K562 (cell line): ENCODE data around the gene TSPAN13. TPM values are rescaled to one million over a fixed set of nuclear protein-coding genes. Genes with fewer than 3 reads are reported as not detected.
A peak's percentile ranks its signal among the peaks of the same experiment; 100 is the strongest.

Experiments
- ATF3 ChIP-seq, 2 experiments: fragments of 450-650 bp in 1 of 2; sonication (generic) in 1 of 2; formaldehyde crosslinking in 1 of 2; IDR thresholded peaks in 1 of 2; conservative IDR thresholded peaks in 1 of 2; 2 replicates each; pipeline versions ENCODE4 v1.6.1 to v1.8.1; 2016 to 2023; ENCODE audit warnings: mild to moderate bottlenecking in 2 of 2, moderate library complexity in 2 of 2, inconsistent platforms in 1 of 2, missing genetic modification reagents in 1 of 2
- JUND ChIP-seq, 2 experiments: IDR thresholded peaks; 2 replicates in 1 of 2; 3 replicates in 1 of 2; pipeline ENCODE4 v1.6.1; 2011; ENCODE audit warnings: borderline replicate concordance in 2 of 2, low read depth in 2 of 2, low read length in 2 of 2, improper control_type of control experiment in 1 of 2, missing biosample characterization in 1 of 2, missing genetic modification characterization in 1 of 2, missing genetic modification reagents in 1 of 2
- MAZ ChIP-seq, 2 experiments: fragments of 450-650 bp in 1 of 2; sonication (generic) in 1 of 2; formaldehyde crosslinking; IDR thresholded peaks in 1 of 2; conservative IDR thresholded peaks in 1 of 2; 2 replicates each; pipeline versions ENCODE4 v1.4.0 to v1.5.0; 2020; ENCODE audit warnings: mild to moderate bottlenecking in 1 of 2, missing genetic modification reagents in 1 of 2
- NCOA1 ChIP-seq: fragments of 450-650 bp; IDR thresholded peaks from 2 replicates; pipeline ENCODE4 v1.6.1; 2016; ENCODE audit warnings: low read depth
- NFXL1 ChIP-seq: fragments of 450-650 bp; formaldehyde crosslinking; IDR thresholded peaks from 2 replicates; pipeline ENCODE4 v1.4.0; 2021; ENCODE audit warnings: mild to moderate bottlenecking
- NUFIP1 ChIP-seq: fragments of 450-650 bp; IDR thresholded peaks from 2 replicates; pipeline ENCODE4 v1.6.1; 2018; ENCODE audit not compliant: partially characterized antibody
- POLR2H ChIP-seq: IDR thresholded peaks from 2 replicates; pipeline ENCODE4 v1.6.1; 2016; ENCODE audit warnings: missing genetic modification characterization, low read depth, mild to moderate bottlenecking, control low read depth, missing compliant biosample characterization, moderate library complexity
- SAFB ChIP-seq: fragments of 200-400 bp; formaldehyde crosslinking; IDR thresholded peaks from 2 replicates; pipeline ENCODE4 v1.6.1; 2017; ENCODE audit warnings: low read depth, low read length, borderline replicate concordance
- SMAD3 ChIP-seq: fragments of 450-650 bp; formaldehyde crosslinking; conservative IDR thresholded peaks from 2 replicates; pipeline ENCODE4 v1.4.0; 2020; ENCODE audit warnings: mild to moderate bottlenecking
- SMAD4 ChIP-seq: fragments of 250-450 bp; sonication (Bioruptor Pico); conservative IDR thresholded peaks from 2 replicates; pipeline ENCODE4 v1.8.0; 2021; ENCODE audit warnings: inconsistent platforms, mild to moderate bottlenecking, moderate library complexity
- SMARCA5 ChIP-seq: fragments of 450-650 bp; IDR thresholded peaks from 2 replicates; pipeline ENCODE4 v1.6.1; 2016
- SNIP1 ChIP-seq: fragments of 450-650 bp; IDR thresholded peaks from 2 replicates; pipeline ENCODE4 v1.7.1; 2017; ENCODE audit warnings: low read depth, mild to moderate bottlenecking
- ZKSCAN3 ChIP-seq: fragments of 250-450 bp; sonication (Bioruptor Pico); IDR thresholded peaks from 2 replicates; pipeline ENCODE4 v1.4.0; 2020
- ZNF124 ChIP-seq: sonication (generic); formaldehyde crosslinking; IDR thresholded peaks from 2 replicates; pipeline ENCODE4 v1.8.1; 2022; ENCODE audit warnings: missing genetic modification reagents
- ZNF239 ChIP-seq: fragments of 250-450 bp; sonication (Bioruptor Pico); IDR thresholded peaks from 2 replicates; pipeline ENCODE4 v1.4.0; 2020; ENCODE audit warnings: mild to moderate bottlenecking
- polyA plus RNA-seq, 8 experiments: library from polyadenylated mRNA; depleted of rRNA in 4 of 8; stranded (reverse) in 5 of 8; unstranded in 3 of 8; fragments of >200 nt; fragmentation: Nextera tagmentation in 2 of 8; fragmentation: Illumina TruSeq in 1 of 8; extraction: Ambion mirVana in 2 of 8; extraction: Trizol in 1 of 8; gene quantifications; 2 replicates each; pipeline versions ENCODE4 v1.2.1 to v1.2.3, GENCODE V29; 2011 to 2014; ENCODE audit warnings: inconsistent platforms in 1 of 8, missing spikeins in 1 of 8
- total RNA-seq, 7 experiments: library from RNA; depleted of rRNA in 6 of 7; stranded (reverse); fragments of >200 nt in 6 of 7; fragmentation: Illumina TruSeq in 2 of 7; extraction: Trizol in 2 of 7; gene quantifications; 2 replicates each; pipeline versions ENCODE4 v1.2.1 to v1.2.3, GENCODE V29; 2011 to 2021; ENCODE audit warnings: low replicate concordance in 1 of 7
- TF ChIP-seq, protein P1 (sequence below): sonication (generic); formaldehyde crosslinking; IDR thresholded peaks from 2 replicates; pipeline ENCODE4 v1.8.0; 2023; ENCODE audit warnings: mild to moderate bottlenecking, missing genetic modification reagents
- TF ChIP-seq, protein P2 (sequence below): sonication (generic); formaldehyde crosslinking; IDR thresholded peaks from 2 replicates; pipeline ENCODE4 v1.8.1; 2023; ENCODE audit warnings: mild to moderate bottlenecking, missing genetic modification reagents

Gene TSPAN13
- total and polyA plus RNA-seq, 9 of the 15 experiments (the other 6 are each of a cell fraction or from before 2014, with no cell fraction given): 7.8 to 46.3 (median 20.0) TPM

GRCh38 chr7:16753102-16753931 lies at the start of gene TSPAN13 (continued):
- TF ChIP-seq SAFB: no peak
- peak; percentile 37 for TF ChIP-seq ATF3 (IDR thresholded peaks at IDR 0.05)
- no peak for TF ChIP-seq ATF3 (CRISPR knock-in tag; conservative IDR thresholded peaks at IDR 0.05)
- no peak for TF ChIP-seq SNIP1
- TF ChIP-seq NFXL1 (CRISPR knock-in tag): no peak
- 0 out of 2 replicates have a peak, but pooled peaks have one; percentile 17 for TF ChIP-seq POLR2H (tag)
- TF ChIP-seq NUFIP1: no peak
- TF ChIP-seq SMAD3 (CRISPR knock-in tag): no peak
- TF ChIP-seq, protein P1, sequence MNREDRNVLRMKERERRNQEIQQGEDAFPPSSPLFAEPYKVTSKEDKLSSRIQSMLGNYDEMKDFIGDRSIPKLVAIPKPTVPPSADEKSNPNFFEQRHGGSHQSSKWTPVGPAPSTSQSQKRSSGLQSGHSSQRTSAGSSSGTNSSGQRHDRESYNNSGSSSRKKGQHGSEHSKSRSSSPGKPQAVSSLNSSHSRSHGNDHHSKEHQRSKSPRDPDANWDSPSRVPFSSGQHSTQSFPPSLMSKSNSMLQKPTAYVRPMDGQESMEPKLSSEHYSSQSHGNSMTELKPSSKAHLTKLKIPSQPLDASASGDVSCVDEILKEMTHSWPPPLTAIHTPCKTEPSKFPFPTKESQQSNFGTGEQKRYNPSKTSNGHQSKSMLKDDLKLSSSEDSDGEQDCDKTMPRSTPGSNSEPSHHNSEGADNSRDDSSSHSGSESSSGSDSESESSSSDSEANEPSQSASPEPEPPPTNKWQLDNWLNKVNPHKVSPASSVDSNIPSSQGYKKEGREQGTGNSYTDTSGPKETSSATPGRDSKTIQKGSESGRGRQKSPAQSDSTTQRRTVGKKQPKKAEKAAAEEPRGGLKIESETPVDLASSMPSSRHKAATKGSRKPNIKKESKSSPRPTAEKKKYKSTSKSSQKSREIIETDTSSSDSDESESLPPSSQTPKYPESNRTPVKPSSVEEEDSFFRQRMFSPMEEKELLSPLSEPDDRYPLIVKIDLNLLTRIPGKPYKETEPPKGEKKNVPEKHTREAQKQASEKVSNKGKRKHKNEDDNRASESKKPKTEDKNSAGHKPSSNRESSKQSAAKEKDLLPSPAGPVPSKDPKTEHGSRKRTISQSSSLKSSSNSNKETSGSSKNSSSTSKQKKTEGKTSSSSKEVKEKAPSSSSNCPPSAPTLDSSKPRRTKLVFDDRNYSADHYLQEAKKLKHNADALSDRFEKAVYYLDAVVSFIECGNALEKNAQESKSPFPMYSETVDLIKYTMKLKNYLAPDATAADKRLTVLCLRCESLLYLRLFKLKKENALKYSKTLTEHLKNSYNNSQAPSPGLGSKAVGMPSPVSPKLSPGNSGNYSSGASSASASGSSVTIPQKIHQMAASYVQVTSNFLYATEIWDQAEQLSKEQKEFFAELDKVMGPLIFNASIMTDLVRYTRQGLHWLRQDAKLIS (CRISPR knock-in tag): no peak
- TF ChIP-seq SMAD4 (CRISPR knock-in tag): no peak
- TF ChIP-seq ZNF124 (CRISPR knock-in tag): no peak
- TF ChIP-seq, protein P2, sequence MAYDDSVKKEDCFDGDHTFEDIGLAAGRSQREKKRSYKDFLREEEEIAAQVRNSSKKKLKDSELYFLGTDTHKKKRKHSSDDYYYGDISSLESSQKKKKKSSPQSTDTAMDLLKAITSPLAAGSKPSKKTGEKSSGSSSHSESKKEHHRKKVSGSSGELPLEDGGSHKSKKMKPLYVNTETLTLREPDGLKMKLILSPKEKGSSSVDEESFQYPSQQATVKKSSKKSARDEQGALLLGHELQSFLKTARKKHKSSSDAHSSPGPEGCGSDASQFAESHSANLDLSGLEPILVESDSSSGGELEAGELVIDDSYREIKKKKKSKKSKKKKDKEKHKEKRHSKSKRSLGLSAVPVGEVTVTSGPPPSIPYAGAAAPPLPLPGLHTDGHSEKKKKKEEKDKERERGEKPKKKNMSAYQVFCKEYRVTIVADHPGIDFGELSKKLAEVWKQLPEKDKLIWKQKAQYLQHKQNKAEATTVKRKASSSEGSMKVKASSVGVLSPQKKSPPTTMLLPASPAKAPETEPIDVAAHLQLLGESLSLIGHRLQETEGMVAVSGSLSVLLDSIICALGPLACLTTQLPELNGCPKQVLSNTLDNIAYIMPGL (CRISPR knock-in tag): no peak
- TF ChIP-seq MAZ (CRISPR knock-in tag; conservative IDR thresholded peaks at IDR 0.05 in 1 of 2, IDR thresholded peaks at IDR 0.05 in 1 of 2): peak; percentile 64 to 93; a peak in 3 of 4 replicates
- TF ChIP-seq JUND (IDR thresholded peaks at IDR 0.05; ENCODE audit: borderline replicate concordance, low read depth, low read length): no peak
- TF ChIP-seq JUND (tag; IDR thresholded peaks at IDR 0.05; ENCODE audit: borderline replicate concordance, low read depth, low read length): no peak; the same call in 2 of the 3 replicates
- TF ChIP-seq NCOA1: no peak
- TF ChIP-seq ZKSCAN3 (CRISPR knock-in tag): no peak
- peak; percentile 37; the same call in 1 of the 2 replicates for TF ChIP-seq SMARCA5
- TF ChIP-seq ZNF239 (CRISPR knock-in tag): no peak
